ENCODE measurements around the gene ANKRD44.

The ANKRD44 gene

GRCh38 chr2:197124639-197125390, 185.8 kb downstream of the ANKRD44 start:
- DNase-seq (ENCODE audit: extremely low read depth in 1 of 2, low read depth in 1 of 2): no peak

GRCh38 chr2:197122821-197123220, 187.8 kb downstream of the ANKRD44 start:
- no peak for DNase-seq (ENCODE audit: extremely low read depth in 1 of 2, low read depth in 1 of 2)

- DNase-seq (ENCODE audit: extremely low read depth in 1 of 2, low read depth in 1 of 2): no peak
These were observed 188.7 kb downstream of the ANKRD44 start for GRCh38 chr2:197121756-197122385.

GRCh38 chr2:197121255-197121654, 189.3 kb downstream of the ANKRD44 start:
- DNase-seq (ENCODE audit: extremely low read depth in 1 of 2, low read depth in 1 of 2): no peak

GRCh38 chr2:197116306-197116879, 194.2 kb downstream of the ANKRD44 start:
- no peak for DNase-seq (ENCODE audit: extremely low read depth in 1 of 2, low read depth in 1 of 2)

- no peak for DNase-seq (ENCODE audit: extremely low read depth in 1 of 2, low read depth in 1 of 2)
These were observed 195.3 kb downstream of the ANKRD44 start for GRCh38 chr2:197115325-197115724.

- no peak for DNase-seq (ENCODE audit: extremely low read depth in 1 of 2, low read depth in 1 of 2)
These were observed 197.3 kb downstream of the ANKRD44 start for GRCh38 chr2:197113275-197113711.

GRCh38 chr2:197109326-197109725, 201.3 kb downstream of the ANKRD44 start:
- no peak for DNase-seq (ENCODE audit: extremely low read depth in 1 of 2, low read depth in 1 of 2)

GRCh38 chr2:197108758-197109157, 201.8 kb downstream of the ANKRD44 start:
- no peak for DNase-seq (ENCODE audit: extremely low read depth in 1 of 2, low read depth in 1 of 2)

- no peak for DNase-seq (ENCODE audit: extremely low read depth in 1 of 2, low read depth in 1 of 2)
These were observed 203.0 kb downstream of the ANKRD44 start for GRCh38 chr2:197107291-197108269.

- no peak for DNase-seq (ENCODE audit: extremely low read depth in 1 of 2, low read depth in 1 of 2)
These were observed 207.2 kb downstream of the ANKRD44 start for GRCh38 chr2:197103363-197103762.

- no peak for DNase-seq (ENCODE audit: extremely low read depth in 1 of 2, low read depth in 1 of 2)
These were observed 208.3 kb downstream of the ANKRD44 start for GRCh38 chr2:197102231-197102630.

- no peak for DNase-seq (ENCODE audit: extremely low read depth in 1 of 2, low read depth in 1 of 2)
These were observed 209.1 kb downstream of the ANKRD44 start for GRCh38 chr2:197101519-197101918.

- DNase-seq (ENCODE audit: extremely low read depth in 1 of 2, low read depth in 1 of 2): no peak
These were observed 212.8 kb downstream of the ANKRD44 start for GRCh38 chr2:197097578-197098366.

GRCh38 chr2:197096649-197097048, 213.9 kb downstream of the ANKRD44 start:
- DNase-seq (ENCODE audit: extremely low read depth in 1 of 2, low read depth in 1 of 2): no peak

GRCh38 chr2:197092431-197092830, 218.1 kb downstream of the ANKRD44 start:
- DNase-seq (ENCODE audit: extremely low read depth in 1 of 2, low read depth in 1 of 2): no peak

- no peak for DNase-seq (ENCODE audit: extremely low read depth in 1 of 2, low read depth in 1 of 2)
These were observed 219.7 kb downstream of the ANKRD44 start for GRCh38 chr2:197090742-197091367.

GRCh38 chr2:197089655-197090054, 220.9 kb downstream of the ANKRD44 start:
- DNase-seq (ENCODE audit: extremely low read depth in 1 of 2, low read depth in 1 of 2): no peak

GRCh38 chr2:197088694-197089093, 221.9 kb downstream of the ANKRD44 start:
- DNase-seq (ENCODE audit: extremely low read depth in 1 of 2, low read depth in 1 of 2): no peak

GRCh38 chr2:197086500-197086899, 224.1 kb downstream of the ANKRD44 start:
- no peak for DNase-seq (ENCODE audit: extremely low read depth in 1 of 2, low read depth in 1 of 2)
